H1 (cell line): ENCODE data around the gene ZNF320. TPM values are rescaled to one million over a fixed set of nuclear protein-coding genes. Genes with fewer than 3 reads are reported as not detected.
"Not testable (repeated sequence)": the region's sequence is repeated elsewhere in the genome, so short reads cannot be mapped to it uniquely, and the experiment has no call there.

Source experiments
- CTCF ChIA-PET: fragments of 300-600 bp; sonication (Branson Sonifier 250); formaldehyde crosslinking; loops from one replicate; lab custom pipeline; 2021; ENCODE audit not compliant: partially characterized antibody; lab: Charles Lee
- POLR2A ChIA-PET: fragments of 300-600 bp; sonication (Branson Sonifier 250); formaldehyde crosslinking; loops from one replicate; lab custom pipeline; 2021; ENCODE audit warnings: inconsistent platforms; ENCODE audit not compliant: partially characterized antibody; lab: Charles Lee
- DNase-seq, 2 experiments: peaks; one replicate each; pipeline versions ENCODE4 v3.0.0 to v3.0.0-alpha.2; 2010 to 2022; ENCODE audit warnings: low spot score in 2 of 2, low read depth in 1 of 2, mixed read lengths in 1 of 2
- FAIRE-seq: peaks from 2 replicates; lab custom pipeline; 2011; peaks lifted over from hg19 to GRCh38; lab: Jason Lieb, UNC
- H2AFZ ChIP-seq: 2 replicates; pipeline ENCODE4 v1.8.1; 2012; ENCODE audit warnings: low read length, inconsistent platforms
- H2AK5ac ChIP-seq: 2 replicates; pipeline ENCODE4 v1.6.1; 2013; ENCODE audit warnings: low read depth, low read length
- H2BK120ac ChIP-seq: replicated peaks from 2 replicates; pipeline ENCODE3; 2013; ENCODE audit warnings: low read depth, low read length, inconsistent platforms
- H2BK12ac ChIP-seq: 2 replicates; pipeline ENCODE4 v1.6.1; 2013; ENCODE audit warnings: low read depth, low read length
- H2BK15ac ChIP-seq: 2 replicates; pipeline ENCODE4 v1.6.1; 2013; ENCODE audit warnings: low read length
- H2BK20ac ChIP-seq: 2 replicates; pipeline ENCODE4 v1.6.1; 2013; ENCODE audit warnings: low read length
- H2BK5ac ChIP-seq: 2 replicates; pipeline ENCODE4 v1.6.1; 2013; ENCODE audit warnings: low read depth, low read length
- H3K14ac ChIP-seq: 2 replicates; pipeline ENCODE4 v1.6.1; 2013; ENCODE audit warnings: inconsistent platforms; ENCODE audit not compliant: insufficient read length
- H3K18ac ChIP-seq: 2 replicates; pipeline ENCODE4 v1.6.1; 2013; ENCODE audit warnings: low read length; ENCODE audit errors: extremely low read depth
- H3K23ac ChIP-seq: 2 replicates; pipeline ENCODE4 v1.6.1; 2013; ENCODE audit warnings: inconsistent platforms; ENCODE audit not compliant: insufficient read length
- H3K23me2 ChIP-seq: 2 replicates; pipeline ENCODE4 v1.6.1; 2013; ENCODE audit warnings: low read depth, low read length
- H3K27ac ChIP-seq: 2 replicates; pipeline ENCODE4 v1.6.1; 2011; ENCODE audit warnings: low read depth, low read length, inconsistent platforms
- H3K27me3 ChIP-seq, 4 experiments: replicated peaks in 1 of 4; 1 replicate in 1 of 4; 2 replicates in 3 of 4; pipeline versions ENCODE4 v1.6.1 to v1.8.1; 2011 to 2013; ENCODE audit warnings: low read length in 3 of 4, mild to moderate bottlenecking in 3 of 4, inconsistent platforms in 2 of 4, mixed read lengths in 2 of 4, moderate library complexity in 1 of 4; ENCODE audit not compliant: control insufficient read depth in 3 of 4, insufficient read depth in 3 of 4; ENCODE audit errors: extremely low read depth in 1 of 4
- H3K36me3 ChIP-seq, 4 experiments: 2 replicates each; pipeline versions ENCODE4 v1.6.1 to v1.8.1; 2011 to 2013; ENCODE audit warnings: mild to moderate bottlenecking in 4 of 4, low read length in 3 of 4, moderate library complexity in 2 of 4, control low read depth in 1 of 4, inconsistent platforms in 1 of 4; ENCODE audit not compliant: insufficient read depth in 4 of 4, control insufficient read depth in 2 of 4
- H3K4ac ChIP-seq: replicated peaks from 2 replicates; pipeline ENCODE3; 2013; ENCODE audit warnings: low read length, low read depth, mixed read lengths, inconsistent platforms; ENCODE audit not compliant: insufficient read length
- H3K4me1 ChIP-seq, 4 experiments: replicated peaks in 1 of 4; 1 replicate in 1 of 4; 2 replicates in 3 of 4; pipeline versions ENCODE4 v1.6.1 to v1.8.1; 2011 to 2013; ENCODE audit warnings: low read length in 3 of 4, inconsistent platforms in 2 of 4, mixed read lengths in 1 of 4; ENCODE audit not compliant: insufficient read depth in 4 of 4, control insufficient read depth in 3 of 4
- H3K4me2 ChIP-seq, 2 experiments: 2 replicates each; pipeline versions ENCODE4 v1.6.1 to v1.8.1; 2011 to 2013; ENCODE audit warnings: low read depth in 2 of 2, low read length in 2 of 2, control low read depth in 1 of 2, inconsistent platforms in 1 of 2, mild to moderate bottlenecking in 1 of 2; ENCODE audit not compliant: insufficient read depth in 1 of 2
- H3K4me3 ChIP-seq, 4 experiments: fragments of 200-600, 300-600 bp in 1 of 4; sonication (generic), shearing (Covaris generic), sonication (Bioruptor Twin) in 1 of 4; 2 replicates each; pipeline versions ENCODE4 v1.5.1 to v1.8.1; 2011 to 2016; ENCODE audit warnings: low read length in 4 of 4, low read depth in 3 of 4, control low read depth in 2 of 4, inconsistent platforms in 2 of 4, mild to moderate bottlenecking in 2 of 4, mixed read lengths in 1 of 4, moderate library complexity in 1 of 4; ENCODE audit not compliant: insufficient read depth in 2 of 4; ENCODE audit errors: extremely low read depth in 1 of 4
- H3K56ac ChIP-seq: replicated peaks from 2 replicates; pipeline ENCODE3; 2013; ENCODE audit warnings: low read depth, mild to moderate bottlenecking, mixed read lengths, low read length, inconsistent platforms; ENCODE audit not compliant: insufficient read length
- H3K79me1 ChIP-seq: 2 replicates; pipeline ENCODE4 v1.6.1; 2013; ENCODE audit warnings: low read depth, low read length, control low read depth
- H3K79me2 ChIP-seq, 2 experiments: 2 replicates each; pipeline versions ENCODE4 v1.6.1 to v1.8.1; 2012 to 2013; ENCODE audit warnings: low read length in 2 of 2, mild to moderate bottlenecking in 2 of 2, inconsistent platforms in 1 of 2; ENCODE audit not compliant: insufficient read depth in 2 of 2, control insufficient read depth in 1 of 2
- H3K9ac ChIP-seq, 4 experiments: replicated peaks in 1 of 4; 1 replicate in 1 of 4; 2 replicates in 3 of 4; pipeline versions ENCODE4 v1.6.1 to v1.8.1; 2011 to 2013; ENCODE audit warnings: low read depth in 3 of 4, low read length in 3 of 4, control low read depth in 2 of 4, mild to moderate bottlenecking in 2 of 4, moderate library complexity in 2 of 4, inconsistent platforms in 1 of 4; ENCODE audit errors: extremely low read depth in 1 of 4
- H3K9me3 ChIP-seq, 2 experiments: 2 replicates each; pipeline versions ENCODE4 v1.6.1 to v1.8.1; 2012 to 2013; ENCODE audit warnings: mild to moderate bottlenecking in 2 of 2, moderate library complexity in 2 of 2, control low read depth in 1 of 2, inconsistent platforms in 1 of 2, low read depth in 1 of 2, low read length in 1 of 2, mixed read lengths in 1 of 2; ENCODE audit not compliant: insufficient read depth in 2 of 2
- H4K20me1 ChIP-seq, 2 experiments: replicated peaks in 1 of 2; 2 replicates each; pipeline versions ENCODE3 to v1.8.1; 2011 to 2013; ENCODE audit warnings: inconsistent platforms in 2 of 2, low read length in 2 of 2, mild to moderate bottlenecking in 1 of 2; ENCODE audit not compliant: insufficient read depth in 2 of 2, control insufficient read depth in 1 of 2
- H4K5ac ChIP-seq: 2 replicates; pipeline ENCODE4 v1.6.1; 2013; ENCODE audit warnings: low read length, low read depth, mixed read lengths, inconsistent platforms; ENCODE audit not compliant: insufficient read length
- H4K8ac ChIP-seq: 2 replicates; pipeline ENCODE4 v1.8.0; 2013; ENCODE audit warnings: mild to moderate bottlenecking, moderate library complexity, low read length, inconsistent platforms; ENCODE audit not compliant: insufficient read depth; ENCODE audit errors: extremely low read depth
- H4K91ac ChIP-seq: replicated peaks from 2 replicates; pipeline ENCODE3; 2013; ENCODE audit warnings: low read length, mixed read lengths, inconsistent platforms; ENCODE audit not compliant: insufficient read length
- WGBS, 2 experiments: shearing (Covaris generic) in 1 of 2; methylation state at CpG; one replicate each; pipeline versions ENCODE4 v1.1.6 to v1.1.7; 2013 to 2015; ENCODE audit warnings: low lambda C conversion rate in 2 of 2, mixed read lengths in 2 of 2, inconsistent platforms in 1 of 2, low coverage in 1 of 2, missing lambda C conversion rate in 1 of 2; ENCODE audit not compliant: insufficient replicate concordance in 2 of 2, insufficient coverage in 1 of 2, insufficient read length in 1 of 2; ENCODE audit errors: extremely low coverage in 1 of 2, missing lambda C conversion rate in 1 of 2; 5-methylcytosine and 5-hydroxymethylcytosine counted together
- polyA plus RNA-seq, 7 experiments: library from polyadenylated mRNA; depleted of rRNA in 3 of 7; stranded (reverse) in 5 of 7; unstranded in 2 of 7; fragments of >200 nt in 5 of 7; fragments of 200-250 nt in 2 of 7; gene quantifications; 1 replicate in 5 of 7; 2 replicates in 1 of 7; 4 replicates in 1 of 7; pipeline versions ENCODE4 v1.2.1 to v1.2.3, GENCODE V29; 2011 to 2013; ENCODE audit warnings: missing spikeins in 2 of 7, mixed read lengths in 2 of 7
- total RNA-seq: library from RNA; stranded (reverse); fragmentation: NEBNext Ultra II Directional; extraction: Animal tissue kit (Norgen Biotek cat#: 25700); gene quantifications from 2 replicates; pipeline ENCODE4 v1.2.1, GENCODE V29; 2021

ZNF320 gene
- total and polyA plus RNA-seq, 2 of the 8 experiments (the other 6 are each of a cell fraction or from before 2014, with no cell fraction given), result 20.6 to 26.8 TPM

DNA sequence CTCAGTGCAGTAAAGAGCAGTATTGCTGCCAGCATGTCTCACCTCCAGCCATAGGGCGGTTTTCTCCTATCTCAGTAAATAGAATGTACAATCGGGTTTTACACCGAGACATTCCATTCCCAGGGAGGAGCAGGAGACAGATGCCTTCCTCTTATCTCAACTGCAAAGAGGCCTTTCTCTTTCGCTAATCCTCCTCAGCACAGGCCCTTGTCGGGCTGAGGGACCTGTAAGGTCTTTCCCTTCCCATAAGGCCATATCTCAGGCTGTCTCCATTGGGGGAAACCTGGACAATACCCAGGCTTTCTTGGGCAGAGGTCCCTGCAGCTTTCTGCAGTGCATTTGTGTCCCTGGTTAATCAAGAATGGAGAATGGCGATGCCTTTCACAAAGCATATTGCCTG, 24.4 kb downstream of the ZNF320 start:
- H3K18ac ChIP-seq, H4K91ac ChIP-seq, H2BK120ac ChIP-seq, H2AFZ ChIP-seq, H3K27ac ChIP-seq, H4K8ac ChIP-seq, H2BK15ac ChIP-seq, H3K23ac ChIP-seq, H3K56ac ChIP-seq, H3K23me2 ChIP-seq, H3K14ac ChIP-seq, H4K20me1 ChIP-seq, H3K4me3 ChIP-seq, H2BK20ac ChIP-seq, H2AK5ac ChIP-seq, H3K79me1 ChIP-seq, DNase-seq, H2BK12ac ChIP-seq, H3K36me3 ChIP-seq, FAIRE-seq, H3K27me3 ChIP-seq, H3K79me2 ChIP-seq, H3K4ac ChIP-seq, H3K4me2 ChIP-seq, H3K4me1 ChIP-seq, H4K5ac ChIP-seq, H3K9ac ChIP-seq, H2BK5ac ChIP-seq, H3K9me3 ChIP-seq: not testable (repeated sequence)
- POLR2A ChIA-PET, result interaction anchor here (1.5 kb wide), 1 partner anchor 50 kb away, joined by 3 read pairs; the partner anchor contains the start of gene ZNF888
- 79% methylated on average over 6 of the region's 6 CpGs; no CpG with 5 or more reads in 1 of the 2 experiments for WGBS, 2 experiments
- CTCF ChIA-PET, result interaction anchor here (0.8 kb wide), 1 partner anchor 116 kb away, joined by 3 read pairs; no protein-coding TSS in a partner anchor
